Measurements from ENCODE around the gene DTNBP1. TPM values are rescaled to one million over a fixed set of nuclear protein-coding genes. Genes with fewer than 3 reads are reported as not detected.

DTNBP1 gene
- total and polyA plus RNA-seq, 12 donors, result 4.2 to 17.1 (median 9.0) TPM

DNA sequence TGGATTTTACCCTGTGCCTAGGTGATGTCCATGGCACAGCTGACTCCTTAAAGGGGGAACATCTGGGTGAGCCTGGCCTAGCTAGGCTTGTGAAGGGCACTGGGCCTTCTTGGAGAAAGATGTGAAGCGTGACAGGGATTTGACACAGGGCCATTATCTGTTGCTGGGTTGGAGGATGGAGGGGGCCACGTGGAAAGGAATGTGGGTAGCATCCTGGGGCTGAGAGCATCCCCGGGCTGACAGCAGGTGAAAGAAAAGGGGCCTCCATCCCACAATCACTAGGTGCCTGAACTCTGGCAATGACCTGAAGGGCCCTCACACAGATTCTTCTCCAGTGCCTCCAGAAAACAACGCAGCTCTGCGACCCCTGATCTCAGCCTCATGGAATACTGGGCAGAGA lies 124.7 kb downstream of the DTNBP1 start:
- Histone ChIP-seq H3K9me3 (replicated peaks in 1 of 3) (no peaks in the 10 kb centered on the region), H3K27me3 (no peaks in the 10 kb centered on the region), H3K4me1 (replicated peaks in 1 of 2) (peaks cover 10 to 15% of the 10 kb centered on the region in 2 donors), H3K36me3 (replicated peaks in 1 of 2) (no peaks in the 10 kb centered on the region), H3K4me3 (no peak overlapping the region), H3K27ac (no peak overlapping the region)
- 93 to 100% (median 97%) methylated on average over 5 of the region's 5 CpGs for WGBS, 4 donors
- DNase-seq, result no peak
- TF ChIP-seq, protein P1, sequence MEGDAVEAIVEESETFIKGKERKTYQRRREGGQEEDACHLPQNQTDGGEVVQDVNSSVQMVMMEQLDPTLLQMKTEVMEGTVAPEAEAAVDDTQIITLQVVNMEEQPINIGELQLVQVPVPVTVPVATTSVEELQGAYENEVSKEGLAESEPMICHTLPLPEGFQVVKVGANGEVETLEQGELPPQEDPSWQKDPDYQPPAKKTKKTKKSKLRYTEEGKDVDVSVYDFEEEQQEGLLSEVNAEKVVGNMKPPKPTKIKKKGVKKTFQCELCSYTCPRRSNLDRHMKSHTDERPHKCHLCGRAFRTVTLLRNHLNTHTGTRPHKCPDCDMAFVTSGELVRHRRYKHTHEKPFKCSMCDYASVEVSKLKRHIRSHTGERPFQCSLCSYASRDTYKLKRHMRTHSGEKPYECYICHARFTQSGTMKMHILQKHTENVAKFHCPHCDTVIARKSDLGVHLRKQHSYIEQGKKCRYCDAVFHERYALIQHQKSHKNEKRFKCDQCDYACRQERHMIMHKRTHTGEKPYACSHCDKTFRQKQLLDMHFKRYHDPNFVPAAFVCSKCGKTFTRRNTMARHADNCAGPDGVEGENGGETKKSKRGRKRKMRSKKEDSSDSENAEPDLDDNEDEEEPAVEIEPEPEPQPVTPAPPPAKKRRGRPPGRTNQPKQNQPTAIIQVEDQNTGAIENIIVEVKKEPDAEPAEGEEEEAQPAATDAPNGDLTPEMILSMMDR (IDR thresholded peaks at IDR 0.05), result no peak
- no peak for TF ChIP-seq POLR2A (IDR thresholded peaks at IDR 0.05)
- intact Hi-C loops (cut with DNase I), result no loop called here

DNA sequence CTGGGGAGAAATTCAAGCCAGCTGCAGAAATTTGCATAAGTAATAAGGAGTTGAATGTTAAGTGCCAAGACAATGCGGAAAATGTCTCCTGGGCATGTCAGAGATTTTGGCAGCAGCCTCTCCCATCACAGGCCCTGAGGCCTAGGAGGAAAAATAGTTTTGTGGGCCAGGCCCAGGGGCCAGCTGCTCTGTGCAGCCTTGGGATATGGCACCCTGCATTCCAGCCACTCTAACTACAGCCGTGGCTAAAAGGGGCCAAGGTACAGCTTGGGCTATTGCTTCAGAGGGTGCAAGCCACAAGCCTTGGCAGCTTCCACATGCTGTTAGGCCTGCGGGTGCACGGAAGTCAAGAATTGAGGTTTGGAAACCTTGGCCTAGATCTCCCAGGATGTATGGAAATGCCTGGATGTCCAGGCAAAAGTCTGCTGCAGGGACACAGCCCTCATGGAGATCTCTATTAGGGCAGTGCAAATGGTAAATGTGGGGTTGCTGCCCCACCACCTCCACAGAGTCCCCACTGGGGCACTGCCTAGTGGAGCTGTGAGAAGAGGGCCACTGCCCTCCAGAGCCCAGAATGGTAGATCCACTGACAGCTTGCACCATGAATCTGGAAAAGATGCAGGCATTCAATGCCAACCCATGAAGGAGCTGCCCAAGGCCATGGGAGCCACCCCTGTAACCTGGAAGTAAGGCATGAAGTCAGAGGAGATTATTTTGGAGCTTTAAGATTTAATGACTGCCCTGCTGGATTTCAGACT lies 126.5 kb downstream of the DTNBP1 start:
- WGBS, 4 donors, result 64 to 79% (median 70%) methylated on average over 4 of the region's 4 CpGs
- DNase-seq, result no peak
- H3K27ac ChIP-seq, result no peak overlapping the region
- H3K36me3 ChIP-seq (replicated peaks in 1 of 2), result no peaks in the 10 kb centered on the region
- no peaks in the 10 kb centered on the region for H3K27me3 ChIP-seq
- H3K4me3 ChIP-seq, result no peak overlapping the region
- no peaks in the 10 kb centered on the region for H3K9me3 ChIP-seq (replicated peaks in 1 of 3)
- TF ChIP-seq, protein P1 (IDR thresholded peaks at IDR 0.05), result no peak
- TF ChIP-seq POLR2A (IDR thresholded peaks at IDR 0.05), result no peak
- H3K4me1 ChIP-seq (replicated peaks in 1 of 2), result peaks cover 10 to 15% of the 10 kb centered on the region in 2 donors
- intact Hi-C loops (cut with DNase I), result no loop called here

DNA sequence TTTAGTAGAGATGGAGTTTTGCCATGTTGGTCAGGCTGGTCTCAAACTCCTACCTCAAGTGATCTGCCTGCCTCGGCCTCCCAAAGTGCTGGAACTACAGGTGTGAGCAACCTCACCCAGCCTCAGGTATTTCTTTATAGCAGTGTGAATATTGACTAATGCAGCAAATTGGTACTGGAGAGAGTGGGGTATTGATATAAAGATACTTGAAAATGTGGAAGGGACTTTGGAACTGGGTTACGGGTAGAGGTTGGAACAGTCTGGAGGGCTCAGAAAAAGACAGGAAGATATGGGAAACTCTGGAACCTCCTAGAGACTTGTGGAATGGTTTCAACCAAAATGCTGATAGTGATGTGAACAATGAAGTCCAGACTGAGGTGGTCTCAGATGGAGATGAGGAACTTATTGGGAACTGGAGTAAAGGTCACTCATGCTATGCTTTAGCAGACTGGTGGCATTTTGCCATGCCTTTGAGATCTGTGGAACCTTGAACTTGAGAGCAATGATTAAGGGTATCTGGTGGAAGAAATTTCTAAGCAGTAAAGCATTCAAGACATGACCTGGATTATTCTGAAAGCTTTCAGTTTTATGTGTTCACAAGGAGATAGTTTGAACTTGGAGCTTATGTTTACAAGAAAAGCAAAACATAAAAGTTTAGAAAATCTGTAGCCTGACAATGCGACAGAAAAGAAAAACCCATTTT lies 127.2 kb downstream of the DTNBP1 start:
- no peaks in the 10 kb centered on the region for H3K9me3 ChIP-seq (replicated peaks in 1 of 3)
- no peak for DNase-seq
- H3K27me3 ChIP-seq, result no peaks in the 10 kb centered on the region
- H3K4me1 ChIP-seq (replicated peaks in 1 of 2), result peaks cover 10 to 15% of the 10 kb centered on the region in 2 donors
- intact Hi-C loops (cut with DNase I), result no loop called here
- H3K4me3 ChIP-seq, result no peak overlapping the region
- H3K36me3 ChIP-seq (replicated peaks in 1 of 2), result no peaks in the 10 kb centered on the region
- WGBS, 4 donors, result 93 to 97% (median 97%) methylated on average over 3 of the region's 3 CpGs
- no peak for TF ChIP-seq POLR2A (IDR thresholded peaks at IDR 0.05)
- TF ChIP-seq, protein P1 (IDR thresholded peaks at IDR 0.05), result no peak
- H3K27ac ChIP-seq, result peak overlapping the region in 1 of 5 donors; percentile 17

DNA sequence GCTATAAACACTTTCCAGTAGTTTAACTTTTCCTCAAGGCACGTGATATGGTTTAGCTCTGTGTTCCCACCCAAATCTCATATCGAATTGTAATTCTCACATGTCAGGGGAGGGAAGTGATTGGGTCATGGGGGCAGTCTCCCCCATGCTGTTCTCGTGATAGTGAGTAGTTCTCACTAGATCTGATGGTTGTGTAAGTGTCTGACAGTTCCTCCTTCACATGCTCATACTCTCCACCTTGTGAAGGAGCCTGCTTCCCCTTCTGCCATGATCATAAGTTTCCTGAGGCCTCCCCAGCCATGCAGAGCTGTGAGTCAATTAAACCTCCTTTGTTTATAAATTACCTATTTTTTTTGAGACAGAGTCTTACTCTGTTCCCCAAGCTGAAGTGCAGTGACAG lies 127.9 kb downstream of the DTNBP1 start:
- Histone ChIP-seq H3K4me3 (no peak overlapping the region), H3K36me3 (replicated peaks in 1 of 2) (no peaks in the 10 kb centered on the region), H3K4me1 (replicated peaks in 1 of 2) (peaks cover 10 to 15% of the 10 kb centered on the region in 2 donors), H3K27me3 (no peaks in the 10 kb centered on the region), H3K27ac (peak overlapping the region in 1 of 5 donors; percentile 17), H3K9me3 (replicated peaks in 1 of 3) (no peaks in the 10 kb centered on the region)
- 80 to 89% (median 84%) methylated on average over 3 of the region's 3 CpGs for WGBS, 4 donors
- DNase-seq, result no peak
- TF ChIP-seq, protein P1 (IDR thresholded peaks at IDR 0.05), result no peak
- TF ChIP-seq POLR2A (IDR thresholded peaks at IDR 0.05), result no peak
- intact Hi-C loops (cut with DNase I), result no loop called here

Data from adrenal gland (tissue), 12 donors.